BE2C (cell line): ENCODE measurements around the gene NTHL1.

Experiments
- DNase-seq: peaks from one replicate; pipeline ENCODE4 v3.0.0-alpha.2; 2020
- H3K27me3 ChIP-seq: fragments of 250-450 bp; sonication (Bioruptor Pico); 2 replicates; pipeline ENCODE4 v1.5.1; 2020; ENCODE audit warnings: mild to moderate bottlenecking
- H3K36me3 ChIP-seq: fragments of 250-450 bp; sonication (Bioruptor Pico); 2 replicates; pipeline ENCODE4 v1.5.1; 2020; ENCODE audit warnings: mild to moderate bottlenecking
- H3K4me1 ChIP-seq: fragments of 250-450 bp; sonication (Bioruptor Pico); 2 replicates; pipeline ENCODE4 v1.5.1; 2020
- H3K4me3 ChIP-seq: 2 replicates; pipeline ENCODE4 v1.5.1; 2011; ENCODE audit warnings: low read depth, low read length
- H3K9me3 ChIP-seq: fragments of 250-450 bp; sonication (Bioruptor Pico); 2 replicates; pipeline ENCODE4 v1.5.1; 2020
- CTCF ChIP-seq: IDR thresholded peaks from 2 replicates; pipeline ENCODE4 v1.5.1; 2012; ENCODE audit warnings: mild to moderate bottlenecking, low read depth, low read length

NTHL1 gene

GRCh38 chr16:2072926-2073325 lies 25.3 kb upstream of the NTHL1 start:
- TF ChIP-seq CTCF, result no peak
- Histone ChIP-seq H3K9me3 (no peaks in the 10 kb centered on the region), H3K36me3 (peaks cover 31% of the 10 kb centered on the region)

GRCh38 chr16:2071454-2072202 lies 24.0 kb upstream of the NTHL1 start:
- Histone ChIP-seq H3K4me1 (no peaks in the 10 kb centered on the region; the same call in 1 of the 2 replicates), H3K36me3 (peaks cover 27% of the 10 kb centered on the region), H3K27me3 (no peaks in the 10 kb centered on the region), H3K9me3 (no peaks in the 10 kb centered on the region), H3K4me3 (no peak overlapping the region)
- 0 out of 2 replicates have a peak, but pooled peaks have one; percentile 13 for TF ChIP-seq CTCF
- peak; percentile 56 for DNase-seq

More at GRCh38 chr16:2072926-2073325, 25.3 kb upstream of the NTHL1 start:
- Histone ChIP-seq H3K4me3 (no peak overlapping the region), H3K27me3 (no peaks in the 10 kb centered on the region), H3K4me1 (no peaks in the 10 kb centered on the region; the same call in 1 of the 2 replicates)
- no peak for DNase-seq

- peaks cover 27% of the 10 kb centered on the region for H3K36me3 ChIP-seq
- no peak for TF ChIP-seq CTCF
Measured at GRCh38 chr16:2070576-2071453, 23.2 kb upstream of the NTHL1 start.

GRCh38 chr16:2066139-2066538 lies 18.5 kb upstream of the NTHL1 start:
- Histone ChIP-seq H3K9me3 (no peaks in the 10 kb centered on the region), H3K36me3 (peaks cover 17% of the 10 kb centered on the region), H3K4me3 (no peak overlapping the region), H3K27me3 (no peaks in the 10 kb centered on the region), H3K4me1 (no peaks in the 10 kb centered on the region)
- no peak for DNase-seq
- TF ChIP-seq CTCF, result no peak

More at GRCh38 chr16:2070576-2071453, 23.2 kb upstream of the NTHL1 start:
- Histone ChIP-seq H3K27me3 (no peaks in the 10 kb centered on the region), H3K4me3 (no peak overlapping the region), H3K4me1 (no peaks in the 10 kb centered on the region; the same call in 1 of the 2 replicates), H3K9me3 (no peaks in the 10 kb centered on the region)
- no peak for DNase-seq

- Histone ChIP-seq H3K4me1 (no peaks in the 10 kb centered on the region), H3K9me3 (no peaks in the 10 kb centered on the region), H3K36me3 (peaks cover 17% of the 10 kb centered on the region), H3K27me3 (no peaks in the 10 kb centered on the region), H3K4me3 (no peak overlapping the region)
- TF ChIP-seq CTCF, result no peak
- no peak for DNase-seq
Measured at GRCh38 chr16:2064368-2064945, 16.8 kb upstream of the NTHL1 start.
